ENCODE measurements around the gene PDE12. TPM values are rescaled to one million over a fixed set of nuclear protein-coding genes. Genes with fewer than 3 reads are reported as not detected.

PDE12 gene
- polyA plus RNA-seq, 1 donor from 2014 or later: 10.3 TPM

- TF ChIP-seq SMC3 (conservative IDR thresholded peaks at IDR 0.05; ENCODE audit: poor library complexity): no peak
- Histone ChIP-seq H2AFZ (ENCODE audit: low read depth, low read length) (no peak overlapping the region), H3K9me3 (ENCODE audit: low read length) (no peaks in the 10 kb centered on the region), H3K27ac (ENCODE audit: low read length) (no peak overlapping the region), H3K9ac (ENCODE audit: low read length) (no peak overlapping the region), H3K4me2 (ENCODE audit: low read length) (no peak overlapping the region), H3F3A (ENCODE audit: insufficient read depth, low read length, poor library complexity, severe bottlenecking) (no peaks in the 10 kb centered on the region), H3K9me2 (ENCODE audit: insufficient read depth, low read length) (no peaks in the 10 kb centered on the region), H3K27me3 (ENCODE audit: insufficient read depth, low read depth, low read length) (no peaks in the 10 kb centered on the region), H4K20me1 (ENCODE audit: insufficient read depth) (peaks cover under 1% of the 10 kb centered on the region), H3K79me2 (replicated peaks; ENCODE audit: insufficient read depth, low read length) (peaks cover 42% of the 10 kb centered on the region), H3K4me3 (ENCODE audit: low read length) (no peak overlapping the region), H3K36me3 (ENCODE audit: insufficient read depth, low read length) (no peaks in the 10 kb centered on the region)
These were observed 26.5 kb downstream of the PDE12 start for GRCh38 chr3:57582474-57583168.

GRCh38 chr3:57583544-57583943 lies 27.5 kb downstream of the PDE12 start:
- peaks cover 47% of the 10 kb centered on the region for H3K79me2 ChIP-seq (replicated peaks; ENCODE audit: insufficient read depth, low read length)
- H3K4me2 ChIP-seq (ENCODE audit: low read length): no peak overlapping the region
- H4K20me1 ChIP-seq (ENCODE audit: insufficient read depth): no peaks in the 10 kb centered on the region
- no peaks in the 10 kb centered on the region for H3K27me3 ChIP-seq (ENCODE audit: insufficient read depth, low read depth, low read length)
- no peak overlapping the region for H2AFZ ChIP-seq (ENCODE audit: low read depth, low read length)
- no peaks in the 10 kb centered on the region for H3K9me3 ChIP-seq (ENCODE audit: low read length)
- no peak overlapping the region for H3K9ac ChIP-seq (ENCODE audit: low read length)
- no peak overlapping the region for H3K4me3 ChIP-seq (ENCODE audit: low read length)
- no peaks in the 10 kb centered on the region for H3K36me3 ChIP-seq (ENCODE audit: insufficient read depth, low read length)
- no peaks in the 10 kb centered on the region for H3F3A ChIP-seq (ENCODE audit: insufficient read depth, low read length, poor library complexity, severe bottlenecking)
- TF ChIP-seq TAF1 (IDR thresholded peaks at IDR 0.05; ENCODE audit: low read depth): no peak
- TF ChIP-seq REST (IDR thresholded peaks at IDR 0.05; ENCODE audit: borderline replicate concordance): no peak
- no peak for TF ChIP-seq EZH2 (IDR thresholded peaks at IDR 0.05; ENCODE audit: borderline replicate concordance, insufficient read depth, low read length, poor library complexity, severe bottlenecking)
- no peak for TF ChIP-seq POLR2AphosphoS5 (IDR thresholded peaks at IDR 0.05)
- no peak for TF ChIP-seq MXI1 (conservative IDR thresholded peaks at IDR 0.05; ENCODE audit: poor library complexity, severe bottlenecking)
- no peak for TF ChIP-seq CTCF (IDR thresholded peaks at IDR 0.05; ENCODE audit: poor library complexity, severe bottlenecking)
- no peak for TF ChIP-seq EP300 (conservative IDR thresholded peaks at IDR 0.05; ENCODE audit: poor library complexity, severe bottlenecking)
- no peak for TF ChIP-seq SMC3 (conservative IDR thresholded peaks at IDR 0.05; ENCODE audit: poor library complexity)
- TF ChIP-seq RAD21 (conservative IDR thresholded peaks at IDR 0.05): no peak
- no peak overlapping the region for H3K27ac ChIP-seq (ENCODE audit: low read length)
- no peaks in the 10 kb centered on the region for H3K9me2 ChIP-seq (ENCODE audit: insufficient read depth, low read length)
